Activated naive CD4-positive, alpha-beta T cell treated with Interleukin-2 at 50 U/mL for 16 hours (primary cell): ENCODE data around the gene CDH5.
"Not testable (repeated sequence)": the region's sequence is repeated elsewhere in the genome, so short reads cannot be mapped to it uniquely, and the experiment has no call there.

ENCODE experiments used
- DNase-seq: peaks from one replicate; pipeline ENCODE4 v3.0.0-alpha.2; 2020

Gene CDH5

DNA sequence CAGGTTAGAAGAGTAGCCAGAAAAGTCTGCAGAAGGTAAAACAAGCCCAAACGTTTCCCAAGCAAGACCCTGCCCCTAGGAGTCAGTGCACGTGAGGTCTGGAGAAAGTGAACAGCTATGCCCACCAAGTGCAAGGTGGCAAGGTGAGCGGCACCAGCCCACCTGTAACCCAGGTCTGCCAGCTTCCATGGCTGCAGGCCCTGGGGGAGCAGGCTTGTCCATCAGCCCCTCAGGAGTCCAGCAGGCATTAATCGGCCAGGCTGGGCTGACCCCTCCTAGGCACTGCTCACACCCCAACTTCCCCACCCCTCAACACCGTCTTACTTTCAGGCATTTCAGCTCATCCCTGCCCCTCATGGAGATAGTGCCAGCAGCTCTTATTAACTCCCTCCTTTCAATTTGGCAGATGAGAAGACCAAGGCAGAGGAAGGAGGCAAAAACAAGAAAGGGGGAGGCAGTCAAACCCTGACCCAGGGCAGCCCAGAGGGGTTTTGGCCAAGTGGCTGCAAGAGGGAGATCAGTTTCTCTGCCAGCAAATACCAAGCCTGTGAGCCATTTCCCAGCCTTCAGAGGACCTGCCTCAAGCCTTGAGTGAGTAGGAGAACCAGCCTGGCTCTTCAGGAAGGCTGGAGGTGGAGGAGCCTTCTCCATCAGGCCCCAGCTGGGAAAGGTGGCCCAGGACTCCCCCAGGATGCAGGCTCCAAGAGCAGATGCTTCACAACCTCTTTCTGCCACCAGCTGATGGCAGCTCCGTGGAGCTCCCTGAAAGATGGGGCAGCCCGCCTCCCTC lies 75.3 kb downstream of the CDH5 start:
- no peak for DNase-seq

DNA sequence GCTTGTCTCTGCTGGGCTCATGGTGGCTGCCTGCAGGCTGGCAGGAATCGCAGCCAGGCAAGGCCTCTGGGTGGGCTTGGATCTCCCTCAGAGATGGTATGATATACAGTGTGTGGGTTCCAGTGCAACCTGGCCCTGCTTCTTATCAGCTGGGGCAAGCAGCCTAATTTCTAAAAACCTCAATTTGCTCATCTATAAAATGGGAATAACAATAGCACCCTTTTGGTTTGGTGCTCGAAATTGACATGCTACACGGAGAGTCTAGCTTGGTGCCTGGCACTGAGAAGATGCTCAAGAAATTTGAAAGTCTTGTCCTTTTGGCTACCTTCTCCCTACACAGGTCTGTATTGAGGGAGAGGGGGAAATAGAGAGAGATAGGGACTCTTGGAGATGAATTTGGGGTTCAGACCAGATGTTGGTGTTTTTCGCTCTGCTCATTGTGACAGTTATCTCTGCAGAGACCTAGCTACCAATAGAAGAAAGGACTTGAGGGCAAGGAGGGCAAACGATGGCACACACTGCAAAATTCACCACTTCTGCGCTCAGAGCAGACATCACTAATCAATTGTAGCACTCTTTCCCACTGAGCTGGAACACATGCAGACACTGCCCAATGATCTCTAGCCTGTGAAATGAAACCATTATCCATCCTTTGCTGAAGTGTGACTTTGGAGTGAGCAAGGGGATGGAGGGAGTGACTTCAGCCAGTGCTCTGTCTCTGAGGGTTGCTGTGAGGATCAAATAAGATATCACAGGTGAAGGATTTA lies 76.2 kb downstream of the CDH5 start:
- no peak for DNase-seq

- DNase-seq = no peak
These were observed 76.8 kb downstream of the CDH5 start for GRCh38 chr16:66443269-66443652.

DNA sequence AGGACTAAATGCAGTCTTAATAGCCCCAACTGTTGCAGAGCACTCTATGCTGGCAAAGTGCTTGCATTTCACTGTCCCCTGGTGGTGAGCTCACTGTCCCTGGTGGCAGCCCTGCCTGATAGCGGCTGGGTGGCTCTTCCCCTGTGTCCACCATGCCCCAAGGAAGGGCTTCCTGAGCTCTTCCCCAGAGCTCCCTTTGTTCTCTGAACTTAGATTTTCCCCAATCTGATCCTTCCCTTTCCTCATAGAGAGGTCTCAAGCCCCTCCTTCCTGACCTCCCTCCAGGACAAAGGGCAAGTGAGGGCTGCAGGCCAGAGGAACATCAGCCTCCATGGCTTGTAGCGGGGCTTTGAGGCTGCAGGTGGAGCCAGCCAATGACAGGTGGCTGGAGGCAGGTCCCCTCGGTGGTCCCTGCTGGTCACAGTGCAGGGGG lies 77.6 kb downstream of the CDH5 start:
- DNase-seq = no peak

DNA sequence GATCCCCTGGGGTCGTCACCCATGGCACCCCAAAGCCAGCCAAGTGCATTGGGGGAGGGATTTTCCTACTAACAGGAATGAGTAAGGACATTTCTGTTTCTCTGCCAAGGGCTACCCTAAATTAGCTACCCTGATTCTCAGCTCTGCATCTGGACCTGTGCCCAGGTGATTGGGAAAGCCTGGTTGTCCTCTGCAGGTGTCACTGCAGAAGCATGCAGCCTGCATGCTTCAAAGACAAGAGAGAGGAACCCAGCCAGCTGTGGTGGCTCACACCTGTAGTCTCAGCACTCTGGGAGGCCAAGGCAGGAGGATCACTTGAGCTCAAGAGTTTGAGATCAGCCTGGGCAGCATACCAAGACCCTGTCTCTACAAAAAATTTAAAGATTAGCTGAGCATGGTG lies 80.2 kb downstream of the CDH5 start:
- no peak for DNase-seq

- no peak for DNase-seq
These were observed 81.0 kb downstream of the CDH5 start for GRCh38 chr16:66447491-66447890.

- DNase-seq = no peak
These were observed 85.1 kb downstream of the CDH5 start for GRCh38 chr16:66451548-66451947.

GRCh38 chr16:66453230-66453629 lies 86.7 kb downstream of the CDH5 start:
- not testable (repeated sequence) for DNase-seq
